NCI-H2107 treated with DMSO at 0.1 percent for 48 hours (cell line): ENCODE measurements around the gene DDX4.

Source experiments
- DNase-seq: peaks from one replicate; lab custom pipeline; 2025; ENCODE audit not compliant: unreplicated experiment; lab: John Stamatoyannopoulos, UW

DDX4 gene

DNA sequence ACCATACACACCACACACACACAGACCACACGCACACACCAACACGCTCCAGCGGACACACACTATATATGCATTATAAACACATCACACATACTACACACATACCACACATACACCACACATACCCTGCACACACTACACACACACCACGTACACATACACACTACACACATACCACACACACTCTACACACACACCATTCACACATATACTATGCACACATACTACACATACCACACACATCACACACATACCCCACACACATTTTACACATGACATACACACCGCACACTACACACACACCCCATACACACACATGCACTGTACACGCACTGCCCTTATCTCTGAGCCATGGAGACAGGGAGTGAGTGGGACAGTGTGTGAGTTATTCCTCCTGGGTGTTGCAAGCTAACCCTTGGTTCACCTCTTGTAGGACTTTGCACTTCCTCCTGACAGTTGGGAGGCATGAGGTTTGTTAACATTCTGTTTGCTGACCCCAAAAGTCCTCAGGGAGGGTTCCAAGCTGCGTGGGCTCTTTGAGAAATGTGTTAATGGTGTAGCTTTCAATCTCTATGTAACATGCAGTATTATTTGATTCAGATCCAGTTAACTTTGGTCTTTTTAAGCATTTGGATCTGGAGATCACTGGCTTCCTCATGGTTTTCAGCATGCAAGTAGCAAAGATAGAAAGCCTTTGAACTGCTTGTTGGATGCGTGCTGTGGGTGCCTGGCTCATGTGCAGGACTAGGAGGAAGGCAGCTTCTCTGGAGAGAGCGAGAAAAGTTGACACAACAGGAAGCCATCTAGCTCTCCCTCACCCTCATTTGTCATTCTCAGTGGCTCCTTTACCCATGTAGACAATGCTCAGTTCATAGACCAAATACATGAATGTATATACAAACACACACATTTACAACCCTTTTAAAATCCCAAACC, 127.0 kb downstream of the DDX4 start:
- no peak for DNase-seq

DNA sequence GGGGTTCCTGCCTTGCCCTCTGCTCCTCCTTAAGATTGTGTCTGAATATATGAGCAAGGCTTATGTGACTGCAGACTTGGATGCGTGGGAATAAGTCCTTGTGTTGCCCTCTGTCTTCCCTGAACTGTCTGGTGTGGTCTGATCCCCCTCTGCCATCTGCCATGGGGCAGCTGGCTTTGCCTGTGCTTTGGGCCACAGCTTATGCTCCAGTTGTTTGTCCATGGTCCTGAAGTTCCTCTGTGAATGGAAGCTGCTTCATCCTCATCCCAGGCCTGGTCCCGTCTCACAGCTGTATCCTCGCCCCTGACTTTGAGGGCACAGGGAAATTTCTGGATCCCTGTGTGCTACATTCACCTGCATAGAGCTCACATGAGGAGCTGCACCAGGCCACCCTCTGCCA, 128.0 kb downstream of the DDX4 start:
- no peak for DNase-seq

DNA sequence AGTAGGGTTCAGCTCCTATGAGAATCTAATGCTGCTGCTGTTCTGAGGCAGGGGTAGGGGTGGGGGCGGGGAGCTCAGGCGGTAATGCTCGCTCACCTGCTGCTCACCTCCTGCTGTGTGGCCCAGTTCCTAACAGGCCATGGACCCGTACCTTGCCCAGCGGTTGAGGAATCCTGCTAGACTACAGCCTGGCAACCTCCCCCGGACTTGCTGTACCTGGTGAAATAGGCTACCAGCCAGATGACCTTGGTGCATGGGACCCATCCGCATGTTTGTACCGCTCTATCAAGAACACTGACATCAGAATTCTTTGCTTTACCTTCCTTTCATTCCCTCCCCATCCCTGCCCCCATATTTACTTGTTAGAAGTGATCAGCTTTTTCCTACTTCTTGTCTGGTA, 128.6 kb downstream of the DDX4 start:
- DNase-seq: no peak
